Endometrium (tissue), 2 donors: ENCODE data around the gene ECM2.

ENCODE experiments used
- FAIRE-seq: peaks from 2 replicates; lab custom pipeline; 2012; peaks lifted over from hg19 to GRCh38; lab: Jason Lieb, UNC
- donor health status: control.
- donor health status: control.

Gene ECM2

DNA sequence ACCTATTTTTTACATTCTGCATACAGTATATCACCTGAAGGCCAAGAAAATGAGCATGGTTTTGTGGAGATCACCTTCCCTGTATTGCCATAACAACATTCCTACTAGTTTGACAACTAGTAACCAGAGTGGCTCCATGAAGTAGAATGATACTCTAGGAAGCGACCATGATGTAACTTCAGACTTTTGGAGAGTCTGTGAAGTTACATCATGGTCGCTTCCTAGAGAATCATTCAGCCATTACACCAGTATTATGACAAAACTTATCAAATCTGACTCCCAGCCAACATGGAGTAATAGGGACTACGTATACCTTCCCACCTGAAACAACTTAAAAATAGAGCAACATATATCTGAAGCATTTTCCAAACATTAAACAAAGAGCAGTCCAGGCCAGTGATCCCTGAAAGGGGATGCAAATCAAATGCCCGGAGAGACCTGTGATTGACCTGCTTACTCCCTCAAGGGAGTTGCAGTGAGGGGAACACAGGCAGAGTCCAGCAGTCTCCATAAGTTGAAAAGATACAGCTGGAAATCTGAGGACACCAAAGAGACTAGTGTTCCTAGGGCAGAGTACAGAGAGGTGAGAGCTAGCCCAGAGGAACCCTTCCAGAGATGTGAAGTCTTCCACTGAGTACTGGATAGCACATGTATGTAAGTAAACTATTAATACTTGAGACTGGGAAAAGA lies 7.8 kb downstream of the ECM2 start:
- no peak for FAIRE-seq

DNA sequence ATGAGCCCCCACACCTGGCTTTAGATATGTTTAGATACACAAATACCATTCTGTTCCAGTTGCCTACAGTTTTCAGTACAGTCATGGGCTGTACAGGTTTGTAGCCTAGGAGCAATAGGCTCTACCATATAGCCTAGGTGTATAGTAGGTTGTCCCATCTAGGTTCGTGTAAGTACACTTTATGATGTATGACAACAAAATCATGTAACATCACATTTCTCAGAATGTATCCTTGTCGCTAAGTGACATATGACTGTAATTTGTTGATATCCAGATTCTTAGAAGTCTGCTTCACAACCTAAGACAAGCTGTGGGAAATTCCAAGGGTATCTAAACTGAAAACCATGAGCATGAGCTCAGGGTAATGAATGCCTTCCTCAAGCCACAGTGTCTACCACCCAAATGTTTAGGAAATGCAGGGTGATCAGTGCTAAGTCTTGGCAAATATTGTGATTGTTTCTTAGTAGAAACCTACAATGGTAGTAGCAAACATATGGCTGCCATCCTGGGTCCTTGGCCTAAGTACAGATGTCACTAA lies 8.4 kb downstream of the ECM2 start:
- no peak for FAIRE-seq

DNA sequence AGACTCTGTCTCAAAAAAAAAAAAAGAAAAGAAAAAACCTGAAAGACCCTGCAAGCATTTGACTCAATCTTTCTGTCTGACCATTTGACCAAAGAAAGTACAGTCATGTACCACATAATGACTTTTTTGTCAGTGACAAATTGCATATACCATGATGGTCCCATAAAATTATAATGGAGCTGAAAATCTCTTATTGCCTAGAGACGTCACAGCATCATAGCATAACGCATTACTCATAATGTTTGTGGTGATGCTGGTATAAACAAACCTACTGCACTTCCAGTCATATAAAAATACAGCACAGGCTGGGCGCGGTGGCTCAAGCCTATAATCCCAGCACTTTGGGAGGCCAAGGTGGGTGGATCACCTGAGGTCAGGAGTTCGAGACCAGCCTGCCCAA lies 10.5 kb downstream of the ECM2 start:
- no peak for FAIRE-seq

DNA sequence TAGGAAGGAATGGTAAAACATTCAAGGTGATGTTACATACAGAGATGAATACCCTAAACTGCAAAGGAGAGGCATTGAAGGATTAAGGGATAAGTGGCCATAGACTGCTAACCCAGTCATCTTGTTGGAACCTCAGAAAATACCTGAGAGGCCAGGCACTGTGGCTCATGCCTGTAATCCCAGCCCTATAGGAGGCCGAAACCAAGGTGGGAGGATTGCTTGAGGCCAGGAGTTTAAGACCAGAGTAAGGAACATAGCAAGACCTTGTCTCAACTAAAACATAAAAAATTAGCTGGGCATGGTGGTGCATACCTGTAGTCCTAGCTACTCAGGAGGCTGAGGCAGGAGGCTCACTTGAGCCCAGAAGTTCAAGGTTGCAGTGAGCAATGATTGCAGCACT lies 10.9 kb downstream of the ECM2 start:
- FAIRE-seq, result no peak

DNA sequence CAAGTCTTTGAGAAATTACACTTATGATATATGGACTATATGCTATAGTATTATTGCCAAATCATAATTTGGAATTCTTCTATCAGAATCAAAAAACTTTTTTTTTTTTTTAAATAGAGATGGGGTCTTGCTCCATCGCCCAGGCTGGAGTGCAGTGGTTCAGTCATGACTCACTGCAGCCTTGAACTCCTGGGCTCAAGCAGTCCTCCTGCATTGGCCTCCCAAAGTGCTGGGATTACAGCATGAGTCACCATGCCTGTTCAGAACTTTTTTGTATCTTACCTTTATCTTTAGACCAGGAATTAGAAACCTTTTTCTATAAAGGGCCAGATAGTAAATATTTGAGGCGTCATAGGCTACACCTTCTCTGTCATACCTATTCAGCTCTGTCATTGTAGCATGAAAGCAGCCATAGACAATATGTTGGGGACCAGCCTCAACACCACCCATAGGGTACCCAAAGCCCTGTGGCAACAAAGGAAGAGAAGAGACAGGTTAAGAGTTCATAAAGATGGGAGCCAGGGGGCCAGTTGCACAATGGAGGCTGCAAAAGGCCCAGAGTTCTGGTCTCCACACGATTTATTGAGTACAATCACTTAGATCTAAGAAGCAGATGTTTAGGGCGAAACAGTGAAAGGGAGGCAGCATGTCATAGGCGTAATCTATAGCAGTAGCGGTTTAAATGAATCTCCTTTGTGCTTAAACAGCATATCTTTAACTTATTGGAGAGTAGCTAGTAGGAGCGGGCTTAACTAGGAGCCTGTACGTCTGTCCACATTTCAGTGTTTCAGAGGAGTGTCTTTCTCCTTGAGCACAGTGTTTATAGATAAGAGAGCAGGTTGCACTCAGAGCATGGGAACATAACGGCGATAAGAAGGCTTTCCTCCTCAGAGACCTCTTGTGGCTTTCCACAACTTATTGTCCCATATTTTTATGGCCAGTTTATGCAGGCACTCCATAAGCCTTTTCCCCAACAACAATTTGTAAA lies 12.5 kb downstream of the ECM2 start:
- no peak for FAIRE-seq

DNA sequence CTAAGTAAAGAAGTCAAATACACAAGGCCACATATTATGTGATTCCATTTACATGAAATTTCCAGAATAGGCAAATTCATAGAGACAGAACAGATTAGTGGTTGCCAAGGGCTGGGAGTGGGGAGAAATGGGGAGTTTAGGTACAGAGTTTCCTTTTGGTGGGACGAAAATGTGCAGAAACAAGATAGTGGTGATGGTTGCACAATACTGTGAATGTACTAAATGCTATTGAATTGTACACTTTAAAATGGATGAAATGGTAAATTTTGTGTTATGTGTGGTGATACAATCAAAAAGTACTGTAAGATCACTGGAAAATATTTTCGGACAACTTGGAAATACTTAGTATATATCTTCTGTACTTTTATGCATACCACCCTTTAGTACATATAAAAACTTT lies 15.0 kb downstream of the ECM2 start:
- no peak for FAIRE-seq

DNA sequence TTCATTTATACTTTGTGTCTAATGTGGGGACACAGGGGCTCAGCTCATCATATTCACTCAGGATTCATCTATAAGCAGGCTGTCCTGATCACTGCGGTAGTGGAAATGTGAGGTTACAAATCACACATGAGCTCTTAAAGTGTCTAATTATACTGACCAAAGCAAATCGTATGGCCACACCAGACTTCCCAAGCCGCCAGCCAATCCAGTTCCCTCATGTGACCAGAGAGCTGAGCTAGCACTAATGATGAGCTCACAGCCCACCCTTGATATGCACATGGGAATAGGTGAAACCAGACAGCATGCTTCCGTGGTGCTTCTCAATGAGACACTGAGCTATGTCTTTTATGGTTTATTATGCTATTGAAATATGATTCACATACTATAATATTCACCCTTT lies 17.6 kb downstream of the ECM2 start:
- no peak for FAIRE-seq

DNA sequence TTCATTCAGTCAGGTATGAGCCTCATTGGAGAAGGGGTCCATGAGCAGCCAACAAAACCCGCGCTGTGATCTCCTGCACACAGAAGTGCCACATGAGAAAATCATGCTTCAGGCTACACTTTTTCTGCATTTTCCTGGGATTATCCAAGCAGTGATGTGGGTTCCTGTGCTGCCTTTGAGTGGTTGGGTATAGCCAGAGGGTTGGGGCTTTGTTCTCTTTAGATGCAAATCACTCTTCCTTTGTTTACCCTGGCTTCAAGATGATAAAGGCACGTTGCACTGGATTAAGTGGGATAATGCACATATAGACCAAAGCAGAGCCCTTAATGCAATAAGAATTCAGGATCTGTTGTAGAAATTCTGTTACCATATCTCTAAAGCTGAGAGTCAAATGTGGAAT lies 18.7 kb downstream of the ECM2 start:
- FAIRE-seq, result no peak

DNA sequence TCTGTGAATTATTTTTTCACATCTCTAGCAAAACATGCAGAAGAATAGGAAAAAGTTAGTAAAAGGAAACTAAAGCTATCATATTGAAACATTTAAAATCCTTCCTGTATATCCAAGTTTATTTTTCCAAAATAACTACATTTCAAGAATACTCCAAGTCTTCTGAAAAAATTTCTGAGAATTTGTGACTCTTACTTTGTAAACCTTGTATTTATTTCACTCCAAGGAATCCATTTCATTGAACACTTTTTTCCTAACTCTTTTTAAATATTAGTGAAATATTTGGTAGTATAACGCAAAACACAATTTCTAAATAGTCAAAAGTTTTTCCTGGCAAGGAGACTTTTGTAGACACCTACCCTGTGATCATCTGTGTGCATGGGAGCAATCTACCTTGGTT lies 19.3 kb downstream of the ECM2 start:
- FAIRE-seq, result no peak

DNA sequence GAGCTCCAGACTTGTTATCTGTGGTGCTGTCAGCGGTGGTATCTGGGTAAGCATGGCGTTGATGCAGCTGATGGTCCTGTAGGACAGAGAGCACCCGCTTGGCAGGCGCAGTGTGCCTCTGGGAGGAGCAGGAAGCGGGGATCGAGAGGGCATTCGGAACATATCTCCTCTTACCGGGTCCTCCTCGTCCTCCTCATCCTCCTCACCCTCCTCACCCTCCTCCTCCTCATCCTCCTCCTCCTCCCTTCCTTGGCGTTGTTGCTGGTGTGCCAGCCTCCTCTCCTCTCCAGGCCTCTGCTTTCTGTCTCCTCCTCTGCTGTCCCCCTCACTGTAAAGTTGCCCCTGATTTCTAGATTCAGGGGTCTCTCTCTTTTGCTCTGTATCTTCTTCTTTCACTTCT lies 21.2 kb downstream of the ECM2 start:
- no peak for FAIRE-seq

DNA sequence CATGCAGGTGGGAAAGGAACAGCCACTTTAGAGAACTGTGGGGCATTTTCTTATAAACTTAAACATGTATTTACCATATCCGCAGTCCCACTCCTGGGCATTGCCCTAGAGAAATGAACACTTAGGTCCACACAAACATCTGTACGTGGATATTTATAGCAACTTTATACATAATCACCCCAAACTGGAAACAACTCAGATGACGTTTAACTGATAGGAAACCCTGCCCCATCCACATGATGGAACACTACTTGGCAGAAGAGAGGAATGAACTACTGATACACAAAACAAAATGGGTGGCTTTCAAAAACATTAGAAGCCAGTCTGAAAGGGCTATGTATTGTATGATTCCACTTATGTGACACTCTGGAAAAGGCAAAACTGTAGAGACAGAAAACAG lies 22.4 kb downstream of the ECM2 start:
- FAIRE-seq, result no peak

DNA sequence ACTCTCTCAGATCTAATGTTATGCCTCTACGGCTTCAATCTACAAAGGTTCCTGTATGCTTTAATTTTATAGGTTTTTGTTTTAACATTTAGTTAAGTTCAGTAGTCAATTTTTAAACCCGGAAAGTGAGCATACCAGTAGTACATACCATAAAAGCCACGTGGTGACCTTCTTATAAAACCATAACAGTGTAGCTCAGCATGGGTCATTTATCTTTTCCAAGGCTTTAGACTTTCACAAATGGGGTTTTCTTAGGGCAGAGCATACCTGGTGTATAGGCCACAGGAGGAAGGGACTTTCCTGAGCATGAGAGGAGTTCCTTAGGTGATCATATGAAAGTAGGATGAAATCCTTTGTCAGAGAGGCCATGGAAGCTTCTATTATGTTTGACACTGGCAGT lies 23.2 kb downstream of the ECM2 start:
- no peak for FAIRE-seq

DNA sequence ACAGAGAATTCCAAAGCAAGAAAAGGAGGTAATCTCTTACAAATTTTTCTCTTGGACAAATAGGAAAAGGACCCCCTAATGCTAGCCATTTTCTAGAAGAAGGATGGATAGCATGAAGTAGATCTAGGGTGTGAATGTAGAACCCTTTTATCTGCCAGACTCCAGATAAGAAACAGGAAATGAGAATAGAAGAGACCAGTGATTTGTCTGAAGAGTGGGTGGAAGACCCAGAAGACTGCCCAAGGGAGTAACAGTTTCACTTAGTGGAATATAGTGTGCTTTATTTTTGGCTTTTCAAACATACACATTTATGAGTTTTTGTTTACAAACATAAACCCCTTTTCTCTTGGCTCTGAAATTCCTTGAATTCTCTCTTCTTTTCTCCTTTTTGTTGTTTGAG lies 25.0 kb downstream of the ECM2 start:
- no peak for FAIRE-seq

DNA sequence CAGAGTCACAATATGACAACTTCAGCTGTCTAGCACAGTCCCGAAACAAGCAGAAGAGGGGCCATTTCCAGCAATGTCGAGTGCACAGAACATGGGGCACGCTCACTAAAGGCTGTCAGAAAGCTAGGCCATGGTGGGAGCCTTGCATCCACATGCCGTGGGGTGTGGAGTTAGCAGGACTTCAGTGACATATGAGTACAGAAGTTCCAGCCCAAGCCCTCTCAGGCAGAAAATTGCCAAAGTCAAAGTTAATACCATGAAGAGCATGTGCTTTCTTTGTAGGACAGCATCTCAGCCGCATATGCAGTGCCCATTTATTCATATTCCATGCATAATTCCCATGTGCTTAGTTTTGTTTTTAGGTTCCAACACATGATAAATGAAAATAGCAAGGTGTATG lies 26.7 kb downstream of the ECM2 start:
- no peak for FAIRE-seq

DNA sequence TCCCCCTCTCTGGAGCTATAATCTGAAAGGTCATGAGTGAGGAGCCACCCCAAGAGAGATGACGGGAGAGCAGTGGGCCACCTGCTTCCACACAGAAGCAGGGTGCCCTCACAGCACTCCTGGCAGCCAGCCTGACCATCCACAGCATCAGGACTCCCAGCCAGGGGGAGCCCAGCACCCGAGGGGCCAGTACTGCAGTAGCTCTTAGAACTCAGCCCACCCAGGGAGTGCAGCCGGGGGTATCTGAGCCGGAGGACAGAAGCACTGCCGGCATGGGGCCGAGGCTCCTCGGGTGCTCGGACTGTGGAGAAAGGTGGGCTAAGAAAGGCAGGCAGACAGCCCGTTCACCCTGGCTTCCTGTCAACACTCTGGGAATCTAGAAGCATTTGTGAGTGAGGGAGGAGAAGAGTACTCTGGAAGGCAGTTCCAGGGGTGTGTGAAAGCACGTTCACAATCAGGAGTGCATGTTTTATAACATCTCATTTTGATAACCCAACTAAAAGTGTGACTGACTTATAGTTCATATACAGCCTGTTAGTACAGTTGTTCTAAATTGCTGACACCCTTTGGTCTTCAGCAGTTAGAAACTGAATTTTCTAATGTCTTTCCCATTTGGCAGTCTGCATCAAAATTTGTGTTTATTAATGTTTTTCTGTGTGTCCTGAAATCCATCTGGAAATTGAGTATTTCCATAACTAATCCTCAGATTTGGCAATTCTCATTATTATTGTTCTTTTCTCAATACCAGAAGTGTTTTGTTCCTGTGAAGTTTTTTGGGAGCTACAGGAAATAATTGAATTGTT lies 27.6 kb downstream of the ECM2 start:
- FAIRE-seq, result peak; percentile 80

DNA sequence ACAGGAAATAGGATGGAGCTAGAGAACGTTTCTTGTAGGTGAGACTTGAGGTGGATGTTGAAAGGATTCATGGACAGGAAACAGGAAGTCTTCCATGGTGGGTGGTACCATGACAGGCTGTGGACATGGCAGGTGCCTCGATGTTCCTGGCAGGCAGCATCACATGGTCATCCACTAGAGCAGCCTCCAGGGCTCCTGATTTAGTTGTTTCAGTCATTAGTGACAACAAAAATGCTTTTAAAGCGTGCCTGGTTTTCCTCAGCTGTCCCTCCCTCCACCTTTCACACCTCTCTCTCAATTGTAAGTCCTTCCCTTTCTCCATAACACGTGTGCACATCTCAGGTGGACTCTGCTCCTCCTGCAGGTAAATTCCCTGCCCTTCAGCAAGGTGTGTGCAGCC lies 28.3 kb downstream of the ECM2 start:
- FAIRE-seq, result no peak

DNA sequence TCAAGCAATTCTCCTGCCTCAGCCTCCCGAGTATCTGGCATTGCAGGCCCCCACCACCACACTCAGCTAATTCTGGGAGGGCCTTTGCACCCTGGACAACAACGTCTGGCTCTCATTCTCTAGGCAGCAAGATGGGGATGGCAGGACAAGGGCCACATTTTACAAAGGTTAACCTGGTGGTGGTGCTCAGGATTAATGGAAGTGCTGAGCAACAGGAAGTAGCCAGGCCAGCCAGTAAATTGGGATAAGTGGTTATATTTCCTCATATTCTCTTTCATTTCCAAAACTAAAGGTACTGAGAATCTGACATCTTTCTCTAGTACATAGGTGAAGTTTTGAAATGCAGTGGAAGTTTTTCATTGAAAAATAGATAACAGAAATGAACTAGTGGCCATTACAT lies 28.8 kb downstream of the ECM2 start:
- no peak for FAIRE-seq

DNA sequence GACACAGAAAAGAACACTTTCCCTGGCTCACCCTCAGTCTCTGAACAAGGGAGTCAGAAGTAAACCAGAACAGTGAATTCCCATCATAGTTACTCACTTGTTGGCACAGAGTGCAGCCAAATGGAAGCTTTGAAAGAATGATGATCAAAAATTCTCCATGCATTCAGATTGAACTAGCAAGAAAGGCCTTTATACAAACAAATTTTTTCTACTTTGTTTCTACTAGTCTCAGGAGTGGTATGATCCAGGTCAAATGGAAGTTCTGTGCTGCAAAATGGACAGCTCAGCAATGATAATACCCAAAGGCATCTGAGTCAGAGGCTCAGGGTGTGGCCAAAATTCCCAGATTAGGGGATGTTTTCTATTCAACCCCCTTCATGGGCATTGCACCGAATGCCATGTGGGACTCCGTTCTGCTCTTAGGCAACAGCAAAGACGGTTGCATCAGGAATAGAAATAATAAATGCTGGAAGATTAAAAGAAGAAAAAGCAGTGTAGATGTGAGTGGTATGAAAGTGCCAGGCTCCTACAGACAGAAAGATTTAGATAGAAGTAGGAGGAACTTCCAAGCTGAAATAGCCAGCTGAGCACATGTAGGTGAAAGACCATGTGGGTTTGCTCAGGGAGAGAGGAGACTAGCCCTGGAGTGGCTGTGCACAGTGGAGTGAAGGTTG lies 29.5 kb downstream of the ECM2 start:
- FAIRE-seq, result no peak

DNA sequence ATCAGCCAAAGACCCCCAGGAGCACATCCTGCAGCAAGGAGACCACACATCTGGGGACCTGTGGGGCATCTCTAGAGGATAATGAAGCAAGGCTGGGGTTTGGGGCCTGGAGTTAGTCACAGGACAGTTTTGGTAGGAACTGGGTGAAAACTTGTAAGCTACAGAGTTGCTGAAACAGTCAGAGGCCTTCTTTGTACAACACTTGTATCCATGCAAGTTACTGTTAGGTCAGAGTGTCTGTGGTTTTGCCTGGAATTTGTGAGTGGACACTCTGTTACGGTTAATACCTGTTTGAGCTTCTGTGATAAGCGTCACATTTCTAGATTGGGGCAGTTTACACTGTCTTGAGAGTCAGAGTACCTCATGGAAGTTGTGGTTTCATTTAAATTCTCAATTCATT lies 30.9 kb downstream of the ECM2 start:
- no peak for FAIRE-seq

DNA sequence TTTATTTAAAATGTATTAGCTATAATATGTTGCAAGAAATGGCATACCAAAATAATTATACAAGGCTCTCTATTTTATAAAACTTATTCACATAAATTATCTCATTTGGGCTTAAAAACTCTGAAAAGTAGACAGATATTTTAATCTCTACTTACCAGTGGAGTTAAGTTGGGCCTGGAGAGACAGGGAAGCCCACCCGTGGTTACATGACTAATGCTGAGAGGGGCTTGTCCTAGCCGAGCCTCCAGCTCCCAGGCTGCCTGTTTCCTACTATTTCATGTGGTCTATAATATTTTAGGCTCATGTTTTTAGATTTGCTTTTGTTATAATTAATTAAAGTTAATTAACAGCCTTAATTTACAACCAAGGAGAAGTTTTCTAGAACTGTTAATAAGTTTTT lies 32.6 kb downstream of the ECM2 start:
- FAIRE-seq, result no peak

DNA sequence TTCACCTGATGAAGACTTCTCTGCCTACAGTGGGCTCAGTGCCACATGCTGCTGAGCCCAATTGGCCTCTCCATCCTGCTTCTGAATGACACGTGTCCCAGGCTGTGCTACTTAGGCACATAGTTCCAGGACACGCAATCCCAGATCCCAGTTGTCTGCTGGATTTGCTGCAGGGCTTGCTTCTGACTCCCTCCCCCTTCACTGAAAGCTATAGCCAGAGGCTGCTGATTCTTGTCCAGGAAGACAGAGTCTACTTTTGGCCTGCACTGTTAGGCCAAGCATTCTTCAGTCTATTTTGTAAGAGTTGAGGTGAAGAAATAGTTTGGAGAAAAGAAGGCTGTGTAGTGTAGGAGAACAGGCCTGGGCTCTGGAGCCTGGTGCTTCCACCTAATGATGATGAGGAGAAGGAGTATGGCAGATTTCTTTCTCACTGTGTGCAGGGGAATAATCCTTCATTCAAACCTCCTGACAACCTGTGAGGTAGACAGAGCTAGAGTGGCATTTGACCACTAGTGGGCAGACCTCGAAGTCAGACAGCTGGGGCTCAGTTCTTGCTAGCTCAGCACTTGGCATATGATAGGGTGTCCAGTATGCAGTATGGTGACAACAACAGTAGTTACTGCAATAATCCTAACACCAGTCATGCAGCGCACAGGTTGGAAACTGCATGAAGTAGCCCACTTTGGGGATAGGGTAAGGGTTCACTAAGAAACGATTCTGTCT lies 34.0 kb downstream of the ECM2 start:
- FAIRE-seq, result no peak
